GM12801 (cell line): ENCODE data around the gene STX11.

Experiments
- TF ChIP-seq, protein P1 (sequence below): IDR thresholded peaks from one replicate; pipeline ENCODE4 v1.5.1; 2011; ENCODE audit warnings: control low read depth; ENCODE audit not compliant: insufficient read length; ENCODE audit errors: extremely low read depth

The STX11 gene

DNA sequence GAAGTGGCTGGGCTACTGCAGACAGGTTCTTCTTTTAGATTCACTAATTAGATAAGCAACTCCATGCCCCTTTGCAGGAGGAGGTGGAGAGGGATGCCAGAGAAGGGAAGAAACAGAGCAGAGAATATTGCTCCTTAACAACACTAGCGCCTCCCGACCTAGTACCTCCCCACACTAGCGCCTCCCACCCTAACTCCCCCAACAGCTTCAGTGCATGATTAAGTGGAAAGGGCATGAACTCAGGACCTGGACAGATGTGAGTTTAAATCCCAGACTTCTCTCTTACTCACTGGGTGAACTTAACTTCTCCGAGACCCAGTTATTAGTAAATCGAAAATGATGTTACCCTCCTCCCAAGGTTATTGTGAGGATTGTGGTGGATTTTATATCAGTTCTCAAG is 25.7 kb downstream of the STX11 start:
- TF ChIP-seq, protein P1, sequence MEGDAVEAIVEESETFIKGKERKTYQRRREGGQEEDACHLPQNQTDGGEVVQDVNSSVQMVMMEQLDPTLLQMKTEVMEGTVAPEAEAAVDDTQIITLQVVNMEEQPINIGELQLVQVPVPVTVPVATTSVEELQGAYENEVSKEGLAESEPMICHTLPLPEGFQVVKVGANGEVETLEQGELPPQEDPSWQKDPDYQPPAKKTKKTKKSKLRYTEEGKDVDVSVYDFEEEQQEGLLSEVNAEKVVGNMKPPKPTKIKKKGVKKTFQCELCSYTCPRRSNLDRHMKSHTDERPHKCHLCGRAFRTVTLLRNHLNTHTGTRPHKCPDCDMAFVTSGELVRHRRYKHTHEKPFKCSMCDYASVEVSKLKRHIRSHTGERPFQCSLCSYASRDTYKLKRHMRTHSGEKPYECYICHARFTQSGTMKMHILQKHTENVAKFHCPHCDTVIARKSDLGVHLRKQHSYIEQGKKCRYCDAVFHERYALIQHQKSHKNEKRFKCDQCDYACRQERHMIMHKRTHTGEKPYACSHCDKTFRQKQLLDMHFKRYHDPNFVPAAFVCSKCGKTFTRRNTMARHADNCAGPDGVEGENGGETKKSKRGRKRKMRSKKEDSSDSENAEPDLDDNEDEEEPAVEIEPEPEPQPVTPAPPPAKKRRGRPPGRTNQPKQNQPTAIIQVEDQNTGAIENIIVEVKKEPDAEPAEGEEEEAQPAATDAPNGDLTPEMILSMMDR: no peak

DNA sequence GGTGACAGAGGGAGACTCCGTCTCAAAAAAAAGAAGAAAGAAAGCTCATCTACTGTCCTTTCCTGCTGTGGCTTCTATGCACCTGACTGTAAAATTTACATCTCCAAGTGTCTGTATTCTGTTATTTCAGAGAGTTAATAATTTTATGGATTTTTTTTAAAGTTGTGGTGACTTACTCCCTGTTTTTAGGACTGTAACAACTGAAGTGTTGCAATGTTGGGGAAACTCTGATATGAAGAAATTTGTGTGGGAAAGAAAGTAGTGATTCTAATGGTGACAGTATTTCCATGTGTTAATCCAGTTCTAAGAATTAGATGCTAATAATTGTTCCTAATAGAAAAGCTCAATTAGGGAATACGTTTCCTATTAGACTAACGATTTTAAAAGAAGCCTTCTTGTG is 27.4 kb downstream of the STX11 start:
- TF ChIP-seq, protein P1: no peak

DNA sequence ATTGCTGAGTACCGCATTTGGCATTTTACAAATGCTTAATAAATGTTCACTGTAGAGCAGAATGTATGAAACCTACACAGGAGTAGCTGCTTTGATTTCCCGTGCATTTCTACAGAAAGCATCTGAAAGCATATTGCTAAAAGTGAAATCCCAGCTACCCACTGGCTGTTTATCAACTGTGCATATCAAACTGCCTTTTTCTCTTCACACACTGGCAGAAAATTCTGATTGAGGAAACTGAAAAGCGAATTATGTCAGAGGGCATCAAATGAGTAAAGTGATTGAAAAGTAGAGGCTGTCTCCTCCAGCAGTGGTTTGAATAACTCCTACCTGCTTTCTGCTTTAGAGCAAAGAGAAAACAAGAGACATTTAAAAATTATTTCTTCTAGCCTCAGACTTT is 28.0 kb downstream of the STX11 start:
- TF ChIP-seq, protein P1: no peak

DNA sequence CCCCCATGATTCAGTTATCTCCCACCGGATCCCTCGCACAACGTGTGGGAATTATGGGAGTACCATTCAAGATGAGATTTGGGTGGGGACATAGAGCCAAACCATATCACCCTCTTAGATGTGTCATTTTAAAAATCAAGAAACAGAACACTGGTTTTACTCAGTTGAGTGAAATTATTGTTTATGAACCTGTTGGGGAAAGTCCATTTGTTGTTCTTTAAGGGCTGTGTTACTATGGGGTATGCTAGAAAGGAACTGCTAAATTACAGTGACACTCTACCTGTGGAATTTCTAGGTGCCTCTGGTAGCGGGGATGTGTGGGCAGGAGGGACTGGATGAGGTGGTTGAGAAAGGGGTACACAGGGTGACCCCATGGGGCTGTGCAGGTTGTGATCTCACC is 28.9 kb downstream of the STX11 start:
- TF ChIP-seq, protein P1: no peak

DNA sequence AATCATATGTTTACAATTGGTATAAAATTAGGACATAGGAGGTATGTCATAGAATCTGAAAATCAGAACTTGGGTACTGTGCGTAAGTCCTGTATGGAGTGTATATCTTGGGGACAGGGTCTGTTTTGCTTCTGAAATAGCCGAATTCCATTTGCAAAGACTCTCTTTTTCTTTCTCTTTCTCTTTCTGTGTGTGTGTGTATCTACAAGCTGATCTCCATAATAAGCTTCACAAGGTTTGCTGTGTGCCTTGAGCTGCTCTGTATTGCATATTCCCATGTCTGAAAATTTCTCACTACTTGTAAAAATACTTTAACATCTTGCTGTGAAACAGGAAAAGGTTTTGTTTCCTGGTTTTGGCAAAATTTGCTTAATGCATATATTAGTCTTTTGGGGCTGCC is 29.5 kb downstream of the STX11 start:
- TF ChIP-seq, protein P1: no peak

DNA sequence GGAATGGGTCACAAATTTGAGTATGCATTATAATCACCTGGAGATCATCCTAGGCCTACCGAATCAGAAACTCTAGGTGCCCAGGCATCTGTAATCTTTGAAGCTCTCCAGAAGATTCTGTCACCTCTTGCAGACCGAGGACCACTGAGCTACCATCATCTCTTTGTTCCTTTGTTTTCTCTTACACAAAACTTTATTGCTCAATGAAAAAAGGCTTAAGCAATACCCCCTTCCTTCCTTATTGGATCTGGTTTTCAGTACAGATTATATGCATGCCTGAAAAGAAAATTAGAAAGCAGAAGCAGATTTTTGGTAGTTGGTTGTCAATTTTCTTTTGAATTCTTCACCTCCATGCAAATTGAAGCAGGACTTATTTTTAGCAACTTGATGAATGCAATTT is 31.3 kb downstream of the STX11 start:
- TF ChIP-seq, protein P1: no peak

DNA sequence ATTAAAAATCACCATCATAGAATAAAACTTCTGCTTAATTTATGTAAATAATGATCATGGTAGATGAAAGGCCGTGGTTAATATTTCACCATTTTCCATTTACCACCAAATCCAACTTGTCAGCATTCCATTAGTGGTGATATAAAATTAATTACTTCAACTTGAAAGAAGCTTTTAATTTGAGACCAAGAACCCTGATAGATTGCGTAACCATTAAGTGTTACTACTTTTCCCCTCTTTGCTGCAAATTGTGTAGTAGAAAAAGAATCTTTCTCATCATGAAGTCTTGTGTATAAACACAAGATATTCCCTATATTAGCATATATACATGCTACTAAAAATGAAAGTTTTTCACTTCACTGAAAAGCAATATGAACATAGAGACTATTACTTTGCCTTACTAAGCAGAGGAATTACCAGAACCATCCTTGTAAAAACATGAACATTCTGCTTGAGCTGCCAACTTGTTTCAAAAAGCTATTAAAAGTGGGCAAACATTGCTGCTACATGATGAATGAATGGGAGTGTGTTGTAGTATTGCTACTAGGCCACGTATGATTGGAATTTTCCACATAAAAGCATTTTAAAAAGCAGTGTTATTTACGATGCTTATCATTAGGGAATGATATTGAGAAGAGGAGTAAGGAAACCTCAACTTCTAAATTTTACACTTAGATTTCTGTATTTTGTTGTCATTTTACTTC is 35.0 kb downstream of the STX11 start:
- TF ChIP-seq, protein P1: no peak
